Right ventricle myocardium superior (tissue), 1 donor: ENCODE measurements around the gene P2RX6. TPM values are rescaled to one million over a fixed set of nuclear protein-coding genes. Genes with fewer than 3 reads are reported as not detected.
"Not testable (repeated sequence)": the region's sequence is repeated elsewhere in the genome, so short reads cannot be mapped to it uniquely, and the experiment has no call there.

Experiments
- ATAC-seq: fragments of 200-7000 bp; cut with Tn5 transposase; one replicate; pipeline ENCODE4 v1.9.1; 2020; ENCODE audit warnings: mild to moderate bottlenecking; ENCODE audit not compliant: poor library complexity
- DNase-seq: peaks from one replicate; pipeline ENCODE4 v3.0.0-alpha.2; 2020
- intact Hi-C: fragments of 100-400 bp; cut with DNase I; formaldehyde crosslinking; loops from one replicate; pipeline ENCODE4 v1.11.2; 2022
- long read RNA-seq: library from polyadenylated mRNA; unstranded; transcript quantifications from one replicate; pipeline ENCODE4 v2.0.0, GENCODE V29; 2021
- total RNA-seq: library from RNA; stranded (reverse); fragmentation: NEBNext Ultra II Directional; extraction: Animal tissue kit (Norgen Biotek cat#: 25700); gene quantifications from one replicate; pipeline ENCODE4 v1.2.1, GENCODE V29; 2021
- donor health status: DM: no; HTN: yes; CAD: no; lungs with severe emphysema.

Gene P2RX6
- total RNA-seq, result 3.9 TPM
- long read RNA-seq, partial matches to known transcripts, result 9 of 17 reads
- long read RNA-seq, other reads (novel, unspliced or antisense), result 4 of 17 reads

DNA sequence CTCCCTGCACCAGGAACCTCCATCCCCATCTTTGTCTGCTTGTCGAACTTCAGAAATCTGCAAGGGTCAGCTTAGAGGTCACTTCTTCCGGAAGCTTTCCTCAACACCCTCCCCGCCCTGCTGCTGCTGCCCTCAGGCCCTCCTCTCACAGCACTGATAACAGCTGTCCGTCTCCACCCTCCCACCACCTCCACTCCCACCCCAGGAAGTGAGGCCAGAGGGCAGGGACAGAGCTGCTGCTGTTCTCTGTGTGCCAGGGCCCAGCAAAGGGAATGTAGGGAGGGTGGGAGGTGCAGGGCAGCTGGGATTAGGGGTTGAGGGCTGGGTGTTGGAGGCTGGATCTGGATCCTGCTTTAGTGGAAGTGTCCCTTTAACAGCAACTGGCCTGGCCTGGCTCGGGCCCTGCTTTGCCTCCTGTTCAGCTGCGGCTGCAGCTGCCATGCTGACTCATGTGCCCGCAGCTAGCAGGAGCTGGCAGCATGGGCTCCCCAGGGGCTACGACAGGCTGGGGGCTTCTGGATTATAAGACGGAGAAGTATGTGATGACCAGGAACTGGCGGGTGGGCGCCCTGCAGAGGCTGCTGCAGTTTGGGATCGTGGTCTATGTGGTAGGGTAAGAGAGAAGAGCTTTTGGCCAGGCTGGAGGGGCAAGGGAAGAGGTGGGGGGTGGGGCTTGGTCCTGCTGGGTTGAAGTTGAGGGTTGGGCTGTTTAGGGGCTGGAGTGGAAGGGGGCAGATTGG, at the start of gene P2RX6:
TSS of gene P2RX6 (plus strand) at position 440 of the 740 bp plus-strand sequence. CDS start at position 450, 10 bp downstream.
- ATAC-seq (peak; percentile 73), DNase-seq (peak; percentile 72)
- intact Hi-C loops, result no loop called here

GRCh38 chr22:20965888-20966855, 48.8 kb upstream of the P2RX6 start:
- no peak for ATAC-seq

GRCh38 chr22:20966883-20967696, 47.9 kb upstream of the P2RX6 start, which contains the start of gene AIFM3:
Gene AIFM3, plus strand, starts transcription at chr22:20967255. Its CDS starts 690 bp downstream, at chr22:20967945.
- no peak for ATAC-seq
- intact Hi-C loops, result no loop called here
- peak; percentile 36 for DNase-seq

More at GRCh38 chr22:20965888-20966855, 48.8 kb upstream of the P2RX6 start:
- intact Hi-C loops, result no loop called here
- DNase-seq, result peak; percentile 35

GRCh38 chr22:20967697-20968211, 47.2 kb upstream of the P2RX6 start:
- no peak for ATAC-seq
- no peak for DNase-seq
- intact Hi-C loops, result no loop called here

- peak; percentile 24 for ATAC-seq
- intact Hi-C loops, result no loop called here
Observed at GRCh38 chr22:20968281-20968977, 46.5 kb upstream of the P2RX6 start.

DNA sequence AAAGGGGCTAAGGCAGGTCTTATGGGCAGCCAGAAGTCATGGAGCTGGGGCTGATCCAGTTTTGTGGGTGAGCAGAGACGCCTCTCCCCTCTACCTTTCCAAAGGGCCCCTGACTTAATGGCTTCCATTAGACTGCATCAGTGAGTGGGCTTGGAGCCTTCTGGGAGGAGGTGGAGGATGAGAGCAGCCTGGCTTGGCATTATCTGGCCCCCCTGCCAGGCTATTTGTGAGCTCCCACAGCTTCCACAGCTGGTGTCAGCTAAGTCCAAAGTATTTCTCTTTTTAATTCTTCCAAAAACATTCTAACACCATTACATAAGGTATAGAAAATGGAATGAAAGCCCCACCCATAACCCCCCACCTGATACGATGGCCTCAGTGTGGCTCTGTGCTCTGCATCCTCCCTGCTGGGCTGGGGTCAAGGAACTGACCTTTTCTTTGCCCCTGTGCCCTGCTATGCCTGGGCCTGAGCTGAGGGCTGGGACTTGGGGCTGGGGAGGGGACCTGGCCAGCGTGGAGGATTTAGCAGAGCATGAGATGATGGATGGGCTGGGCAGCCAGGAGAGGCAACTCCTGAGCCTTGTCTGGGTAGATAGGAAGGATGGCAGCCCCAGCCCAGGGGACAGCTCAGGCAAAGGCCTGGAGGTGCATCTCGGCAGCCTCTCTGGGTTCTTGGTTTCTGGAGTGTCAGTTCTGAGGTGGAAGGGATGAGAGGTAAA, 43.9 kb upstream of the P2RX6 start:
- no peak for DNase-seq

More at GRCh38 chr22:20968281-20968977, 46.5 kb upstream of the P2RX6 start:
- no peak for DNase-seq

GRCh38 chr22:20972014-20972694, 42.8 kb upstream of the P2RX6 start:
- DNase-seq, intact Hi-C loops, ATAC-seq: not testable (repeated sequence)

More for the DNA sequence above, 43.9 kb upstream of the P2RX6 start:
- ATAC-seq, result no peak
- intact Hi-C loops, result no loop called here

- no peak for DNase-seq
- ATAC-seq, result no peak
- intact Hi-C loops, result no loop called here
Observed at GRCh38 chr22:20972933-20973577, 41.9 kb upstream of the P2RX6 start.

DNA sequence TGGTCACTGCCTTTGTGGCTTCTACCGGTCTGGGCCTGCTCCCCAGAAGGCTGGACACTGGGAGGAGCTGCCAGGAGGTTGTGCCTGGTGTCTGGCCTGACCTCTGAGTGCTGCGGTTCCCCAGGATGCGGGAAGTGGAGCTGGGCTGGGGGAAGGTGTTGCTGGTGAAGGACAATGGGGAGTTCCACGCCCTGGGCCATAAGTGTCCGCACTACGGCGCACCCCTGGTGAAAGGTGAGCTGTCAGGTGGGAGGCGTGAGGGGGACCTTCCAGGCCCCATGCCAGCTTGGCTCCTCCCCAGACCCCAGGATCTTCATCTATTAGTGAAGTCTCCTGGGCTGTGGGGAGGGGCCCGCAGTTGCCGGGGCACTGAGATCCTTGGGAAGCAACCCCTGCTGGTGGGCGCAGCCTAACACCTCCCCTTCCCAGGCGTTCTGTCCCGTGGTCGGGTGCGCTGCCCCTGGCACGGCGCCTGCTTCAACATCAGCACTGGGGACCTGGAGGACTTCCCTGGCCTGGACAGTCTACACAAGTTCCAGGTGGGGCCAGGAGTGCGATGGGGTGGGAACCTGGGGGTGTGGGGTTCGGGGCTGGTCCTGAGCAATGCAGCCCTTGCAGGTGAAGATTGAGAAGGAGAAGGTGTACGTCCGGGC, 41.2 kb upstream of the P2RX6 start:
- ATAC-seq (peak; percentile 10), DNase-seq (no peak)
- intact Hi-C loops, result no loop called here

DNA sequence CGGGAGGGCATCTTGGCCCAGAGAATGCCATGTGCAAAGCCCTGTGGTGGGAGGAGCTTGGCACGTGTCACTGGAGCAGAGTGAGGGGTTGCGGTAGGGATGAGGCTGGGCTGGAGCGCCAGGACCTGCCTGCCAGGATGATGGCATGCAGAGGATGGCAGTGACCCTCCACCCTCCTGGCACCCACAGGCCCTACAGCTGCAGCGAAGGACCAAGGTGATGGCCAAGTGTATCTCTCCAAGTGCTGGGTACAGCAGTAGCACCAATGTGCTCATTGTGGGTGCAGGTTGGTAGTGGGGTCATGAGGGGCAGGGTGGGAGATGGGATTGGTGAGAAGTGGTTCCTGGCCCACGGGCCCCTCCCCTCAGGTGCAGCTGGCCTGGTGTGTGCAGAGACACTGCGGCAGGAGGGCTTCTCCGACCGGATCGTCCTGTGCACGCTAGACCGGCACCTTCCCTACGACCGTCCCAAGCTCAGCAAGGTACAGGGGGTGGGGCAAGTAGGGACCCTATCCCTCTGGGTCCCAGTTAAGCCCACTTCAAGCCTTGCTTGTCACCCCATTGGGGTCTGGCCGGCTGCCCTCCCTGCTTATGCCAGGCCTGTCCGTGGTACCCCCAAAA, 40.5 kb upstream of the P2RX6 start:
- no peak for ATAC-seq
- DNase-seq, result no peak
- intact Hi-C loops, result no loop called here

DNA sequence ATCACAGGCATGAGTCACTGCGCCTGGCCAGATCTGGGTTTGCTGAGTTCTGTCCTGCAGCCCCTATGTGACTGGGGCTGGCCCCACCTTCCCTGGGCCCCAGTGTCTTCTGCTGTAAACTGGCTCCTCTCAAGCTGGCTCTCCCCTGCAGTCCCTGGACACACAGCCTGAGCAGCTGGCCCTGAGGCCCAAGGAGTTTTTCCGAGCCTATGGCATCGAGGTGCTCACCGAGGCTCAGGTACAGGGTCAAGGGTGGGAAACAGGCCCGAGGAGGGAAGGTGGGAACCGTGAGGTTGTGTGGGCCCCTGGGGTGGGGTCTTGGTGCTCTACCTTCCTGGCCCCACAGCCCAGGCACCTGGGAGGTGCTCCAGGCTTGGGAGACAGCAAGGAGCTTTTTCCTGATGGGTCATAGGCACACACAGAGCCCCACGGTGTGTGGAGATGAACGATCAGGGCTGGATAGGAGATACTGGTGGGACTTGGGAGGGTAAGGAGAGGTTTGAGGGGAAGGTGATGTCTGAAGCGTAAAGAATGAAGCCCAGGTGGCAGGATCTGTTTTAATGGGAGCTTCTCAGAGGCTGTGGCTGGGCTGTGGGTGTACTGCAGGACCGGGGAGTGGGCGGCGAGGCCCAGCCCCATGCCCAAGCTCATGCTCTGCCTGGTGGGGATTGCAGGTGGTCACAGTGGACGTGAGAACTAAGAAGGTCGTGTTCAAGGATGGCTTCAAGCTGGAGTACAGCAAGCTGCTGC, 39.2 kb upstream of the P2RX6 start:
- DNase-seq (no peak), ATAC-seq (no peak)
- intact Hi-C loops, result no loop called here

- no peak for ATAC-seq
- intact Hi-C loops, result no loop called here
Observed at GRCh38 chr22:20976291-20976877, 38.6 kb upstream of the P2RX6 start.

GRCh38 chr22:20977019-20977418, 37.9 kb upstream of the P2RX6 start:
- no peak for ATAC-seq
- intact Hi-C loops, result no loop called here
- DNase-seq, result no peak

More at GRCh38 chr22:20976291-20976877, 38.6 kb upstream of the P2RX6 start:
- no peak for DNase-seq

DNA sequence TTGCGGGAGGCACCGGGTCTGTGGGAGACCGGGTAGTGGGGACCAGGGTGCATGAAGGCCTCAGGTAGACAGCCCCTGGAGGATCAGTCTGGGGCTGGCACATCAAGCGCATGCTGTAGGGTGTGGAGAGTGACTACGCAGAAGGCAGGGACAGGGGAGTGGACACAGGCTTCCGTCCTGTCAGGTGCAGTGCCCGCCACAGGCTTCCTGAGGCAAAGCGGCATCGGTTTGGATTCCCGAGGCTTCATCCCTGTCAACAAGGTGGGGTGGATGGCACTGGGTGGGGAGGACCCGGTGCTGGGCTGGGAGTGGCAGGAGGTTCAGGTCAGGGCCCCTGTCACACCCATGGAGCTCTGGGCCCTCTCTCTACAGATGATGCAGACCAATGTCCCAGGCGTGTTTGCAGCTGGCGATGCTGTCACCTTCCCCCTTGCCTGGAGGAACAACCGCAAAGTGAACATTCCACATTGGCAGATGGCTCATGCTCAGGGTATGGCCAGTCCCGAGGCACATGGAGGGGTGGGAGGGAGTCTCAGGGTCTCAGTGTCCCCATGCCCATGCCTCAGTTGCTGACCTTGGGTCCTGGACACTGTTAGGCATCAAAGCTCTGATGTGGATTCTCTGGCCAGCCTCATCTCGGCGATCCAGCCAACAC, 37.3 kb upstream of the P2RX6 start:
- intact Hi-C loops, result no loop called here
- no peak for ATAC-seq

More for the DNA sequence above, 37.3 kb upstream of the P2RX6 start:
- no peak for DNase-seq
